ENCODE measurements around the gene DIO2. TPM values are rescaled to one million over a fixed set of nuclear protein-coding genes. Genes with fewer than 3 reads are reported as not detected.
A peak's percentile ranks its signal among the peaks of the same experiment; 100 is the strongest.

Gene DIO2
- total RNA-seq (2014; rRNA removed; shearing (Covaris generic)) = 14.0 and 16.0 TPM in 2 replicates

DNA sequence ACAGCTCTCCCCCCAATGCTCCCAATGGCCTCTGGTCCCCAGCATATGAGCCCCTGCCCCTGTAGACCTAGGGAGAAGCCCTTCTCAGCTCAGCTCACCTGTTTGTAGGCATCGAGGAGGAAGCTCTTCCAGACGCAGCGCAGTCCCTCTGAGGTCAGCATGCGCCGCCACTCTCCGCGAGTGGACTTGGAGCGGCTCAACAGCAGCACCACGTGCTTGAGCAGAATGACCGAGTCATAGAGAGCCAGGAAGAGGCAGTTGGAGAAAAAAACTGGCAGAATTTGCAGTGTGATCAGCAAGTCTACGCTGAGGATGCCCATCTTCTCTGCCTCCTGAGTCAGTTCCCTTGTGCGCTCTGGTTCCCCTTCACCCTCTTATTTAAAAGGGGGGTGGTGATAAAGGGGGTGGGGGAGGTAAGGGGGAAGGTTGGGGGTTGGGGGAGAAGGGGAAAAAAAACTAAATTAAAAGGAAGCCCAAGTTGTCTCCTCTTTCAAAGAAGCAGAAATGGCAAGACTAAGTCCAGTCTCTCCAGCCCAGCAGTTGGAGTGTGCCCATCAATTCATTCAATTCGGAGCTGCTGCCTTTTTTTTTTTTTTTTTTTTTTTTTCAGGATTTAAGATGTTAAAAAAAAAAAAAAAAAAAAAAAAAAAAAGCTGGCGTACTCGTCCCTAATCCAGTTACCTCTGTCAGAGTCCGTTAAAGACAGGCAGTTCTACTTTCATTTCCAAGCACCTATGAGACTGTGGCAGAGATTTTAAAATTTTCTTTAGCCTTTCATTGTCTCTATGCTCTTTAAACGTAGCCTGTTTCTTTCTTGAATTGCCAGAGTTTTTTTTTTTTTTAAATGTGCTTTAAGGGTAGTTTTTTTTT is at the start of gene DIO2:
TSS of gene DIO2 (minus strand) at position 352 of the 870 bp plus-strand sequence. CDS start at position 320, 32 bp downstream.
- Histone ChIP-seq H3K27ac (peak within 1 kb of the TSS; percentile 51), H3K4me1 (peaks cover 18% of the 10 kb centered on the region)

DNA sequence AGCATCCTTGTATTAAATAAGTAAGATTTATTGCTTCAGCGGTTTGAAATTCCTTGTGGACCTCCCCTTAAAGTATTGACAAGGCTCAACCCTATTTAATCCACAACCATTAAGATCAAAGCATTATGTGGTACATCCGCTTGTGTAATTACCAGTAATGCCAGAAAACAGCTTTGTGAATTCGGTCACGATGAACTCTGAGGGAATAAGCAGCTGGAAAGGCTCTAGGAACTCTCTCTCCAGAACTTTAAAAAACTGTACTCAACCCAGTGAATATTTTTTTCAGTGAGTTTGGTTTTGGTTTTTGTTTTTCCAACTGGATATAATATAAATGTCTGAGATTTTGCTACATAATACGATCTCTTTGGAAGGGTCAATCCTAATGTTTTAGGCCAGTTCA is 49.3 kb upstream of the DIO2 start:
- Histone ChIP-seq H3K4me3 (no peak overlapping the region), H3K4me1 (no peaks in the 10 kb centered on the region), H3K9me3 (replicated peaks) (no peaks in the 10 kb centered on the region), H3K27ac (no peak overlapping the region), H3K36me3 (no peaks in the 10 kb centered on the region), H3K27me3 (no peaks in the 10 kb centered on the region)
- DNase-seq = no peak

More for the DNA sequence above, at the start of gene DIO2:
- Histone ChIP-seq H3K4me3 (peak within 1 kb of the TSS; percentile 47), H3K9me3 (replicated peaks) (no peaks in the 10 kb centered on the region), H3K27me3 (no peaks in the 10 kb centered on the region), H3K36me3 (no peaks in the 10 kb centered on the region)
- DNase-seq = peak; percentile 48

DNA sequence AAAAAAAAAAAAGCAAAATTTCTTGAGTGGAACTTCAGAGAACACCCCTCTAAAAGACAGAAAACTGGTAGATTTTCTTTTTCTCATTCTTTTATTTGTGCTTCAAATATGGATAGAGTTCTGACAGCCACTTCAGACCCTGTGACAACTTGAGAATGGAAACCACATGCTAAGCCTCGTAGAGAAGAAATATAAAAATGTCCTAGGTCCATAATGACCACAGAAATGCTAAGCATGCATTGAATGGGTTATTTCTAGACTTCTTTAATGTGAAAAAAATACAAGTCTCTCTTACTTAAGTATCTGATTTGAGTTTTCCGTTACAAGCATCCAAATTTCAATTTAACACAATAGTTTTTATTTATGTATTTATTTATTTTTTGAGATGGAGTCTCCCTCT is 28.3 kb upstream of the DIO2 start:
- no peak for DNase-seq
- Histone ChIP-seq H3K9me3 (replicated peaks) (0 out of 2 replicates have a peak, but pooled peaks cover 4% of the 10 kb centered on the region), H3K27me3 (no peaks in the 10 kb centered on the region), H3K27ac (no peak overlapping the region), H3K36me3 (no peaks in the 10 kb centered on the region), H3K4me1 (no peaks in the 10 kb centered on the region), H3K4me3 (no peak overlapping the region)

DNA sequence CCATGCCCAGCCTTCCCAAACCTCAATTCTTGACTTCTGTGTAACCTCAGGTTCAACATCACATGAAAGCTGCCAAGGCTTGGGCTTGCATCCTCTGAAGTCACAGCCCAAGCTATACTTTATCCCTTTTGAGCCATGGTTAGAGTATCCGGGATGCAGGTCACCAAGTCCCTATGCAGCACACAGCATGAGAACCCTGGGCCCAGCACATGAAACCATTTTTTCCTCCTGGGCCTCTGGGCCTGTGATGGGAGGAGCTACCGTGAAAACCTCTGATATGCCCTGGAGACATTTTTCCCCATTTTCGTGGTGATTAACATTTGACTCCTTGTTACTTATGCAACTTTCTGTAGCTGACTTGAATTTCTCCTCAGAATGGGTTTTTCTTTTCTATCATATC is 25.8 kb upstream of the DIO2 start:
- H3K9me3 ChIP-seq (replicated peaks) = 0 out of 2 replicates have a peak, but pooled peaks cover 4% of the 10 kb centered on the region
- no peak overlapping the region for H3K4me3 ChIP-seq
- H3K27ac ChIP-seq = no peak overlapping the region
- no peaks in the 10 kb centered on the region for H3K4me1 ChIP-seq
- peak in 1 of 2 experiments; percentile 2 for DNase-seq
- H3K36me3 ChIP-seq = no peaks in the 10 kb centered on the region; the same call in 1 of the 2 replicates
- no peaks in the 10 kb centered on the region for H3K27me3 ChIP-seq

- Histone ChIP-seq H3K27ac (no peak overlapping the region), H3K4me1 (no peaks in the 10 kb centered on the region), H3K27me3 (no peaks in the 10 kb centered on the region), H3K9me3 (replicated peaks) (0 out of 2 replicates have a peak, but pooled peaks cover 4% of the 10 kb centered on the region), H3K4me3 (no peak overlapping the region), H3K36me3 (no peaks in the 10 kb centered on the region; the same call in 1 of the 2 replicates)
- DNase-seq = no peak
These were observed 22.3 kb upstream of the DIO2 start for GRCh38 chr14:80233470-80234089.

- Histone ChIP-seq H3K9me3 (replicated peaks) (no peaks in the 10 kb centered on the region), H3K27me3 (no peaks in the 10 kb centered on the region), H3K36me3 (no peaks in the 10 kb centered on the region; the same call in 1 of the 2 replicates), H3K4me3 (no peak overlapping the region), H3K27ac (no peak overlapping the region), H3K4me1 (no peaks in the 10 kb centered on the region)
- no peak for DNase-seq
These were observed 20.4 kb upstream of the DIO2 start for GRCh38 chr14:80231702-80232101.

DNA sequence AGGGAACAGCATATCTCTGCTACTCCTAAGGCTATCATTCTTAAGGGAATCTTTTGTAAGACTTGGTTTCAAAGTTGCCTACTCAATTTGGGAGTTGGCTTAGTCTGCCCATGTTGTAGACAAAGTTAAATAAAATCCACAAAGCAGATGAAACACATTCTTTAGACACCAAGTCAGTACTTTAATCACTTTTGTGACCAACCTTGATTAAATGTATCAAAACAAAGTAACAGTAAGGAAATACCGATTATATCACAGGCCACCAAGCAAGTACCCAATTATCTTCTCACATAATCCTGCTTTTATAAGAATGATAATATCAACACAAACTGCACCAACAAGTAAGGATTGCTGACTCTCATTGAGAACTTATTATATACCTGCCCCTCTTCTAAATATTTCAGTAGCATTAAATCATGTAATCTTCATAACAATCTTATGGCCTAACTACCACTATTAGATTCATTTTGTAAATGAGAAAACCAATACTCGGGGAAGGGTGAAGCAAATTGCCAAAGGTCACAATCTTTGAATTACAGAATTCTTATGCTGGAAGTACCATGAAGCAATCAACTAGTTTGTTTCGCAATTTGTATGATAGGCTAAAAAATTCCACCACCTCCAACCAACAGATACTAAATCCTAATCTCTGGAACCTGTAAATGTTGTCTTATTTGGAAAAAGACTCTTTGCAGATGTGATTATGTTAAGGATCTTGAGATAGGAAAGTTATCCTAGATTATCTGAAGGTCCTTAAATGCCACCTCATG is 12.6 kb upstream of the DIO2 start:
- peaks cover 5% of the 10 kb centered on the region for H3K9me3 ChIP-seq (replicated peaks)

DNA sequence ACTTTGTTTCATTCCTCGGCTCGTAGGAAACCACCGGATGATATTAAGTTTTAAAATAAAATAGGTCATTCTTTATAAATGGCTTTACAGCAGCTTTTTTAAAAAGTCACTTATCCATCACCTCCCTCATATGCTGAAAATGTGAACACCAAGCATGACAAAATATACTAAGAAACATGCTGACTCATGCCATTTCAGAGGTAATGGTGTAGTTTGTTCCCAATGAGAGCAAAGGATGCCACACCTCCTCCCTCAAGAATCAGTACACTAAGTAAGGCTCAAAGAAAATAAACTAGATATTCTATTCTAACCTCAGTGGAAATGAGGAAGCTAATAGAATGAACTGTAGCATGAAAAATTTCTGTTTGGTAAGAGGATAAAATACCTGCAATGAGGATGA is 5.5 kb upstream of the DIO2 start:
- no peaks in the 10 kb centered on the region for H3K27me3 ChIP-seq
- no peaks in the 10 kb centered on the region for H3K9me3 ChIP-seq (replicated peaks)
- H3K4me1 ChIP-seq = peaks cover 33% of the 10 kb centered on the region
- no peaks in the 10 kb centered on the region for H3K36me3 ChIP-seq
- H3K4me3 ChIP-seq = no peak overlapping the region
- peak in 1 of 2 experiments; percentile 44 for DNase-seq
- peak overlapping the region; percentile 99 for H3K27ac ChIP-seq

More for the DNA sequence above, 12.6 kb upstream of the DIO2 start:
- Histone ChIP-seq H3K27me3 (no peaks in the 10 kb centered on the region), H3K27ac (no peak overlapping the region), H3K36me3 (no peaks in the 10 kb centered on the region), H3K4me3 (no peak overlapping the region), H3K4me1 (no peaks in the 10 kb centered on the region)
- no peak for DNase-seq

- no peaks in the 10 kb centered on the region for H3K36me3 ChIP-seq
- H3K9me3 ChIP-seq (replicated peaks) = no peaks in the 10 kb centered on the region
- peak overlapping the region; percentile 99 for H3K27ac ChIP-seq
- peak overlapping the region; percentile 41 for H3K4me3 ChIP-seq
- peak; percentile 93 to 97 for DNase-seq
- no peaks in the 10 kb centered on the region for H3K27me3 ChIP-seq
- peaks cover 33% of the 10 kb centered on the region for H3K4me1 ChIP-seq
These were observed 4.7 kb upstream of the DIO2 start for GRCh38 chr14:80215756-80216581.

DNA sequence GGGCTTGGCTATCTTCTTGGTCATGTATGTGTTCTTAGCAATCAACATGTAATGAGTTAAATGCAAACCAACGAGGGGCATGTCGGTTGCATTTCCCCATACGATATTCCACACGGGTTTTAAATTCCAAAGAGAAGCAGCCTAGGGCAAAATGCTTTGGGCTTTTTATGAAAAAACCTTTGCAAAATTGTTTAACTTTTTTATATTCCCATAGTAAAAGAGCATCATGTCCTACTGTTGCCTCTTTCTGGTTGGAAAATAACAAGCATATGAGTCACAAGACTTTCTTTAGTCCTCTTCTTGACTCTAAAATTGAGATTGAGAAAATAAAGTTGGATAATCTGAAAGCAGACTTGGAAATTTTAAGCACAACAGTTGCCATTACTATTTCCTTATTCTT is 3.8 kb upstream of the DIO2 start:
- peak in 1 of 2 experiments; percentile 31 for DNase-seq
- Histone ChIP-seq H3K4me3 (peak overlapping the region; percentile 41), H3K4me1 (peaks cover 33% of the 10 kb centered on the region), H3K27me3 (no peaks in the 10 kb centered on the region), H3K36me3 (no peaks in the 10 kb centered on the region), H3K27ac (peak overlapping the region; percentile 99), H3K9me3 (replicated peaks) (no peaks in the 10 kb centered on the region)

DNA sequence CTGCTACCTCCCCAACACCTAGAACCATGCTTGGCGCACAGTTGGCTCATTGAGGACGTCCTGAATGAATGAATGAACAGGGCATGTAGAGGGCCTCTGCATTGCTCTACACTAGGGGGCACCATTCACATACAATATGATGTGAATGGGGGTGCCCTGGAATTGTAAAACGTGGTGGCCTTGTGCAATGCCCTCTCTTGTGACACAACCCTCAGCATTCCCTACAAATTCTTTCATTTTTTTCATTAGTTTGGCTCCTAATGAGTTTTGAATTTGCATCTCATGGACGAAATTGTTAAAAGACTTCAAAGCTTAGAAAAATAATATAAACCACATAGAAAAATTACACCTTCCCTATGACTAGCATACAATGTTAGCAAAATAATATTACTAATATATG is 2.3 kb upstream of the DIO2 start:
- no peaks in the 10 kb centered on the region for H3K27me3 ChIP-seq
- H3K9me3 ChIP-seq (replicated peaks) = no peaks in the 10 kb centered on the region
- peak; percentile 59 to 76 for DNase-seq
- H3K36me3 ChIP-seq = no peaks in the 10 kb centered on the region
- H3K4me1 ChIP-seq = peaks cover 33% of the 10 kb centered on the region
- no peak overlapping the region; the same call in 1 of the 2 replicates for H3K27ac ChIP-seq
- no peak overlapping the region for H3K4me3 ChIP-seq

- peak; percentile 32 to 67 for DNase-seq
- H3K4me3 ChIP-seq = peak overlapping the region; percentile 45
- H3K9me3 ChIP-seq (replicated peaks) = no peaks in the 10 kb centered on the region
- peaks cover 24% of the 10 kb centered on the region for H3K4me1 ChIP-seq
- no peaks in the 10 kb centered on the region for H3K27me3 ChIP-seq
- H3K36me3 ChIP-seq = no peaks in the 10 kb centered on the region
- H3K27ac ChIP-seq = peak overlapping the region; percentile 51; the same call in 1 of the 2 replicates
These were observed 706 bp upstream of the DIO2 start for GRCh38 chr14:80212023-80212397.

- no peaks in the 10 kb centered on the region for H3K4me1 ChIP-seq
- DNase-seq = no peak
- no peak overlapping the region for H3K27ac ChIP-seq
- no peak overlapping the region for H3K4me3 ChIP-seq
- H3K36me3 ChIP-seq = no peaks in the 10 kb centered on the region
- no peaks in the 10 kb centered on the region for H3K27me3 ChIP-seq
- H3K9me3 ChIP-seq (replicated peaks) = no peaks in the 10 kb centered on the region
These were observed 2.8 kb downstream of the DIO2 start for GRCh38 chr14:80208461-80208860.

Measured in SJCRH30 (cell line).